Large intestine (tissue), 3 donors: ENCODE results near the gene SETD5. TPM values are rescaled to one million over a fixed set of nuclear protein-coding genes. Genes with fewer than 3 reads are reported as not detected.

ENCODE experiments used
- DNase-seq, 2 donors: peaks; one replicate each; pipeline versions ENCODE4 v3.0.0 to v3.0.0-alpha.2; 2013
- H3K27ac ChIP-seq: one replicate; pipeline ENCODE4 v1.5.1; 2013; ENCODE audit warnings: low read length
- H3K27me3 ChIP-seq: 2 replicates; pipeline ENCODE4 v1.6.1; 2013; ENCODE audit warnings: low read length; ENCODE audit not compliant: control insufficient read depth, insufficient read depth
- H3K36me3 ChIP-seq: 2 replicates; pipeline ENCODE4 v1.6.1; 2013; ENCODE audit warnings: low read length; ENCODE audit not compliant: control insufficient read depth, insufficient read depth
- H3K4me1 ChIP-seq: one replicate; pipeline ENCODE4 v1.6.1; 2013; ENCODE audit warnings: low read length; ENCODE audit not compliant: control insufficient read depth, insufficient read depth
- H3K4me3 ChIP-seq: one replicate; pipeline ENCODE4 v1.5.1; 2013; ENCODE audit warnings: low read length
- H3K9me3 ChIP-seq: one replicate; pipeline ENCODE4 v1.6.1; 2013; ENCODE audit warnings: mild to moderate bottlenecking, low read depth, low read length, moderate library complexity; ENCODE audit not compliant: control insufficient read depth
- WGBS: methylation state at CpG from one replicate; pipeline ENCODE4 v1.1.5; 2013; ENCODE audit warnings: low lambda C conversion rate; ENCODE audit not compliant: insufficient coverage; 5-methylcytosine and 5-hydroxymethylcytosine counted together
- polyA plus RNA-seq: library from polyadenylated mRNA; unstranded; fragments of 120-200 nt; gene quantifications from one replicate; pipeline ENCODE4 v1.2.1, GENCODE V29; 2013

Gene SETD5
- polyA plus RNA-seq, 1 donor = 102 TPM

GRCh38 chr3:9430733-9431132 lies 33.3 kb downstream of the SETD5 start:
- peaks cover 76% of the 10 kb centered on the region for H3K36me3 ChIP-seq
- 100% methylated on average over 1 of the region's 3 CpGs for WGBS
- H3K27me3 ChIP-seq = no peaks in the 10 kb centered on the region
- H3K27ac ChIP-seq = no peak overlapping the region
- no peak overlapping the region for H3K4me3 ChIP-seq
- H3K9me3 ChIP-seq = no peaks in the 10 kb centered on the region
- DNase-seq = no peak
- H3K4me1 ChIP-seq = peaks cover 2% of the 10 kb centered on the region

- 82% methylated on average over 3 of the region's 15 CpGs for WGBS
- Histone ChIP-seq H3K9me3 (no peaks in the 10 kb centered on the region), H3K36me3 (peaks cover 82% of the 10 kb centered on the region), H3K4me1 (no peaks in the 10 kb centered on the region), H3K27me3 (no peaks in the 10 kb centered on the region), H3K4me3 (no peak overlapping the region), H3K27ac (no peak overlapping the region)
- DNase-seq = no peak
Measured at GRCh38 chr3:9433627-9434521, 36.5 kb downstream of the SETD5 start.

- peaks cover 79% of the 10 kb centered on the region for H3K36me3 ChIP-seq
Measured at GRCh38 chr3:9435316-9435715, 37.9 kb downstream of the SETD5 start.

GRCh38 chr3:9439331-9439730 lies 41.9 kb downstream of the SETD5 start:
- Histone ChIP-seq H3K4me1 (no peaks in the 10 kb centered on the region), H3K4me3 (no peak overlapping the region), H3K27ac (no peak overlapping the region), H3K36me3 (peaks cover 87% of the 10 kb centered on the region), H3K9me3 (no peaks in the 10 kb centered on the region), H3K27me3 (no peaks in the 10 kb centered on the region)
- no CpG with 5 or more reads among the region's 1 CpG for whole genome bisulfite sequencing
- no peak for DNase-seq

More at GRCh38 chr3:9435316-9435715, 37.9 kb downstream of the SETD5 start:
- Histone ChIP-seq H3K9me3 (no peaks in the 10 kb centered on the region), H3K4me3 (no peak overlapping the region), H3K27me3 (no peaks in the 10 kb centered on the region), H3K4me1 (no peaks in the 10 kb centered on the region), H3K27ac (no peak overlapping the region)
- DNase-seq = no peak
- WGBS = no CpG with 5 or more reads among the region's 3 CpGs

GRCh38 chr3:9441501-9442221 lies 44.2 kb downstream of the SETD5 start:
- Histone ChIP-seq H3K27ac (no peak overlapping the region), H3K4me1 (no peaks in the 10 kb centered on the region), H3K9me3 (no peaks in the 10 kb centered on the region), H3K36me3 (peaks cover 82% of the 10 kb centered on the region), H3K27me3 (no peaks in the 10 kb centered on the region), H3K4me3 (no peak overlapping the region)
- WGBS = 85% methylated on average over 6 of the region's 11 CpGs
- no peak for DNase-seq

GRCh38 chr3:9448071-9448470 lies 50.7 kb downstream of the SETD5 start:
- Histone ChIP-seq H3K27ac (no peak overlapping the region), H3K36me3 (peaks cover 80% of the 10 kb centered on the region), H3K9me3 (no peaks in the 10 kb centered on the region), H3K4me1 (no peaks in the 10 kb centered on the region), H3K4me3 (no peak overlapping the region), H3K27me3 (no peaks in the 10 kb centered on the region)
- no peak for DNase-seq
- 83% methylated on average over 2 of the region's 4 CpGs for WGBS

GRCh38 chr3:9448643-9449042 lies 51.2 kb downstream of the SETD5 start:
- no CpG with 5 or more reads among the region's 1 CpG for WGBS
- Histone ChIP-seq H3K4me1 (no peaks in the 10 kb centered on the region), H3K27me3 (no peaks in the 10 kb centered on the region), H3K9me3 (no peaks in the 10 kb centered on the region), H3K27ac (no peak overlapping the region), H3K4me3 (no peak overlapping the region), H3K36me3 (peaks cover 79% of the 10 kb centered on the region)
- DNase-seq = no peak

- no peak for DNase-seq
Measured at GRCh38 chr3:9450126-9450525, 52.7 kb downstream of the SETD5 start.

GRCh38 chr3:9450991-9451390 lies 53.6 kb downstream of the SETD5 start:
- H3K9me3 ChIP-seq = no peaks in the 10 kb centered on the region
- H3K27me3 ChIP-seq = no peaks in the 10 kb centered on the region
- DNase-seq = no peak
- H3K4me1 ChIP-seq = no peaks in the 10 kb centered on the region
- H3K4me3 ChIP-seq = no peak overlapping the region
- peaks cover 77% of the 10 kb centered on the region for H3K36me3 ChIP-seq
- H3K27ac ChIP-seq = no peak overlapping the region
- no CpG with 5 or more reads among the region's 2 CpGs for WGBS

More at GRCh38 chr3:9450126-9450525, 52.7 kb downstream of the SETD5 start:
- H3K27ac ChIP-seq = no peak overlapping the region
- WGBS = 100% methylated on average over 1 of the region's 1 CpG
- H3K36me3 ChIP-seq = peaks cover 75% of the 10 kb centered on the region
- H3K27me3 ChIP-seq = no peaks in the 10 kb centered on the region
- no peaks in the 10 kb centered on the region for H3K9me3 ChIP-seq
- H3K4me3 ChIP-seq = no peak overlapping the region
- no peaks in the 10 kb centered on the region for H3K4me1 ChIP-seq

GRCh38 chr3:9452417-9452816 lies 55.0 kb downstream of the SETD5 start:
- H3K36me3 ChIP-seq = peaks cover 72% of the 10 kb centered on the region
- no peak overlapping the region for H3K4me3 ChIP-seq
- no peak for DNase-seq
- WGBS = 100% methylated on average over 2 of the region's 2 CpGs
- H3K9me3 ChIP-seq = no peaks in the 10 kb centered on the region
- H3K4me1 ChIP-seq = no peaks in the 10 kb centered on the region
- H3K27me3 ChIP-seq = no peaks in the 10 kb centered on the region
- no peak overlapping the region for H3K27ac ChIP-seq
